GM12892 (cell line): Measurements from ENCODE around the gene SLC4A2.

ENCODE experiments used
- DNase-seq: peaks from one replicate; pipeline ENCODE4 v3.0.0; 2011; ENCODE audit not compliant: insufficient read length
- FAIRE-seq: peaks from 2 replicates; lab custom pipeline; 2011; peaks lifted over from hg19 to GRCh38; lab: Jason Lieb, UNC
- POLR2A ChIP-seq: IDR thresholded peaks from 2 replicates; pipeline ENCODE4 v1.6.1; 2011; ENCODE audit warnings: low read depth, low read length, control low read depth
- POLR2AphosphoS5 ChIP-seq: IDR thresholded peaks from 2 replicates; pipeline ENCODE4 v1.6.1; 2011; ENCODE audit warnings: low read depth, low read length, control low read depth
- TAF1 ChIP-seq: IDR thresholded peaks from 2 replicates; pipeline ENCODE4 v1.6.1; 2011; ENCODE audit warnings: low read depth, mild to moderate bottlenecking, control low read depth, low read length, borderline replicate concordance

The SLC4A2 gene

DNA sequence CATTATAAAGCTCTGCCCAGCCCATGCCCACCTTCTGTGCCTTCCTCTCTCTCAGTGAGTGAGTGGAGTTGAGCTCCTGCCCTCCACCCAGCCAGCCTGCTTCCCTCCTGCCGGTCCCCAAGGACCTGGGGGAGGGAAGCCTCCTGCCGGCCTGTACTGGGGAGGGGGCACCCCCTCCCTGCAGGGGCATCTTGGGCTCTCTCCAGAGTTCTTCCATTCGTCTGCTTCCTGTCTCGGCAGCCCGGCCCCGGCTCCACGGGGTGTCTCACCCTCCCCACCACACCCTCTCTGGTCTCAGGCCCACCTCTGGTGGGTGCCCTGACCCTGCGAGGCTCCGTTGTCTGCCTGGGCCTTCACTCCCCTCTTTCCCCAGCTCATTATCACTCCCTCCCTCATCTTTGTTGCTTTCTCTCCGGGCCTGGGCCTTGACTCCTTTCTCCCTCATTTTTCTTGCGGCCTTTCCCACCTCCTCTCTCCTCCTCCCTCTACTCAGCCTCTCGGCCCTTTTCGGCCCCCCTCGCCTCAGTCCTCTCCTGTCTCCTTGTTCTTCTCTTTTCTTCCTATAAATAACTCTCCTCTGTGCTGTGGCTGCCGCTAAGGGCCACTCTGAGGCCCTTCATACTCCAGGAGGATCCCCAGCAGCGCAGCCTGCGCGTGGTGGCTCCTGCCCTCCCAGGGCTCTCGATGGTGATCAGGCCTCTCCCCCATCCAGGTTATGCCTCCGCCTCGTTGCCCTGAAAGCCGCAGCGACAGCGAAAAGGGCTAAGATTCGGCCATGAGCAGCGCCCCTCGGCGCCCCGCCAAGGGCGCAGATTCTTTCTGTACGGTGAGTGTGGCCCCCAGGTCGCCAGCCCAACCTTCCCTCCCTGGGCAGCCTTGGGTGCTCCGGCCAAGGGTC, 2.1 kb downstream of the SLC4A2 start:
- no peak for TF ChIP-seq TAF1
- TF ChIP-seq POLR2A = no peak
- no peak for TF ChIP-seq POLR2AphosphoS5
- DNase-seq (no peak), FAIRE-seq (no peak)

DNA sequence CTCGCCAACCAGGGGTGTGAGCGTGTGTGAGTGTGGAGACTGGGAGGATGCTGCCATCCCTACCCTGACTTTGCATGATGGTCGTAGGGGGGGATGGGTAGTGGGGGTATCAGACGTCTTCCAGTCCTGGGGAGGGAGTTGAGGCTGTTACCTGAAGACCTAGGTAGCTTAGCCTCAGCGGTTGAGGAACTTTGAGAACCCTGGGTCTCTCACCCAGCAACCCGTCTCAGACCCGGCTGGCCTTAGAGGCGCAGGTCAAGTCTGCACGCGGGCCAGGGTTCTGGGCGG, 2.7 kb downstream of the SLC4A2 start:
- FAIRE-seq (no peak), DNase-seq (no peak)
- TF ChIP-seq TAF1 (no peak), POLR2A (no peak), POLR2AphosphoS5 (no peak)

DNA sequence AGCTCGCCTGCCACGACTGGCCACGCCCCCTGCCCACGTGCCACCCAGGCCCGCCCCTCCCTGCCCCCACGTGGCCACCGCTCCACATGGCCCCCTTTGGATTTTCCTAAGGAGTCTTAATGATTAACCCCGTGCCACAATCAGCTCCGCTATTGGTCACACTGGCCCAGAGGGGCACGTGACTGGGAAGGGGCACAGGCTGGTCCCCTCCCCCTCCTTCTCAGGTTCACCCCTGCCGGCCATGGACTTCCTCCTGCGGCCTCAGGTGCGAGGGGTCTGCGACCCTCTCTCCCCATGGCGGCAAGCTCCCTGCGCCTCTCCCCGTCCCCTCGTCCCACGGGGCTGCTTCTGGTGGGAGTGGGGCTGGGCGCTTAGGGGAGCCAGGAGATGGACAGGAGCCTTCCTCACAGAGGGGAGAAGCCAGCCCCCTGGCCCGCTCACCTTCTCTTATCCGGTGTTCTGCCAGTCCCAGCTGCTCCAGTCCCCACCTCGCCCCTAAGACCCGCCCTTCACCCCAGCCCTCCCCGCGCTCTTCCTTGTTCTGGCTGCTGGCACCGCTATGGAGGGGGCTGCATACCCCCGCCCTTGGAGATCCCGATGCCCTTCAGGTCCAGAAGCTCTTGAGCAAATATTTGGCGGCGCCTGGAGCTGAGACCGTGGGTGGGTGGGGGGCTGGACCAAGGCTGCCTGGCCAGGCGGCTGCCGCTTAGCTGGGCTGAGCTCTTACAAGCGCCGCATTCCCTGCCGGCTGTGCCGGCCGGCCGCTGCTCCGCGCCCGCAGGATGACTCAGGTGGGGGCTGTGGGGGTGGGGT, 3.2 kb downstream of the SLC4A2 start:
- DNase-seq (no peak), FAIRE-seq (no peak)
- TF ChIP-seq POLR2AphosphoS5 (no peak), POLR2A (no peak)

DNA sequence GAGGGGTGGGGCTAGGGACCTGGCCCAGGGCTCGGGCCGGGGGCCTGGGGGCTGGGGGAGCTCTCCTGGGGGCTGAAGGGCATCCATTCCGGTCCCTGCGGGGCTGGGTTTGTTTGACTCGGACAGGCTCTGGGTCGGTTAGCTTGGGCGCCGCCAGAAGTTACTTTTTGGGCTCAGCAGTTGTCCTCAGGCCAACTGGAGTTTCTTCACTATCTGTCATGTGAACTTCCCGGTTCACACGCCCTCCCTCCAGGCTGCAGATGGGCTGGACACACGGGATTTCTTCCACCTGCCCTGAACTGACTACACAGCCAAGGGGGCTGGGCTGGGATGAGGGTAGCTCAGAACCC, 3.8 kb downstream of the SLC4A2 start:
- DNase-seq (no peak), FAIRE-seq (no peak)
- TF ChIP-seq TAF1 = no peak
- no peak for TF ChIP-seq POLR2A
- TF ChIP-seq POLR2AphosphoS5 = no peak

DNA sequence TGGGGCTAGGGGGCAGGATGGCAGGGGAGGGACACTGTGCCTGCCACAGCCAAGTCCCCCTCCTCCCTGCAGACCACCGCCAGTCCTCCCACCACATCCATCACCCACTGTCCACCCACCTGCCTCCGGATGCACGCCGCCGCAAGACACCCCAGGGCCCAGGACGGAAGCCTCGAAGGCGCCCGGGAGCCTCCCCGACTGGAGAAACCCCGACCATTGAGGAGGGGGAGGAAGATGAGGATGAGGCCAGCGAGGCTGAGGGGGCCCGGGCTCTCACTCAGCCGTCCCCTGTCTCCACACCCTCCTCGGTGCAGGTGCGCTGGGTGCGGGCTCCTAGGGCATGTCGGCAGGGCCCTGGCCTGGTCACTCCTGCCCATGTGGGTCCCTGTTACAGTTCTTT, 5.1 kb downstream of the SLC4A2 start:
- TF ChIP-seq TAF1 (no peak), POLR2AphosphoS5 (no peak), POLR2A (no peak)
- no peak for FAIRE-seq
- no peak for DNase-seq

DNA sequence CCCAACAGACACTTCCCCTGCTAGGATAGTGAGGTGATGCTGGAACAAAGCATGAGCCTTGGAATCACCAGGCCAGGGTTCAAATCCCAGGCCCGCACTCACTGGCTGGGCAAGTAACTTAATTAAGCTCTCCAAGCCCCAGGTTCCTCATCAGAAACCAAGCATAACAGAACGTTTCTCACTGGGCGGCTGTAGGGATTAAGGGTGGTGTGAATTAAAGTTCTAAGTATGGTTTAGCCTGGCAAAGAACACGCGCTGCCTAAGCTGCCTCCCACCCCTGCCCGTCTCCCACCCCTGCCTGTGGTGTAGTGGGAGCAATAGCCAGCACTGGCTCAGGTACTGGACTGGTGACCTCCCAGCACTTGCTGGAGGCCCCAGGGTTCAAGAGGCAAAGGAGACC, 5.6 kb downstream of the SLC4A2 start:
- no peak for FAIRE-seq
- no peak for DNase-seq
- no peak for TF ChIP-seq TAF1
- TF ChIP-seq POLR2AphosphoS5 = no peak
- TF ChIP-seq POLR2A = no peak

DNA sequence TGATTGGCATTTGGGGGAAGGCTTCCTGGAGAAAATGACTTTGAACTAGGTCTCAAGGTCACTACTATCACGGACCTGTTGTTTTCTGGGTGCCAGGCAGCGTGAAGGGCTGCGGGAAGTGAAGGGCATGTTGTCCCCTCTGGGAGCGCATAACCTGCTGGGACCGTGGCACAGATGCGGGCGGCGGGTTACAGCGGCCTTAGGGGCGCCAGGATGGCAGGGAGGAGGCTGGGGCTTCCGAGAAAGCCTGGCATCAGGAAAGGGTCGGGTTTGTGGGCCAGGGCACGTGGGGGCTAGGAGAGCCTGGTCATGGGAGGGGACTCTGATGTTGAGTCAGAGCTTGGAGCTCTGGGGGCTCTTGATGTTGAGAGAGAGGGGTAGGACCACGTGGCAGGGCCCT, 6.1 kb downstream of the SLC4A2 start:
- DNase-seq (no peak), FAIRE-seq (no peak)
- no peak for TF ChIP-seq POLR2A
- no peak for TF ChIP-seq TAF1
- TF ChIP-seq POLR2AphosphoS5 = no peak

DNA sequence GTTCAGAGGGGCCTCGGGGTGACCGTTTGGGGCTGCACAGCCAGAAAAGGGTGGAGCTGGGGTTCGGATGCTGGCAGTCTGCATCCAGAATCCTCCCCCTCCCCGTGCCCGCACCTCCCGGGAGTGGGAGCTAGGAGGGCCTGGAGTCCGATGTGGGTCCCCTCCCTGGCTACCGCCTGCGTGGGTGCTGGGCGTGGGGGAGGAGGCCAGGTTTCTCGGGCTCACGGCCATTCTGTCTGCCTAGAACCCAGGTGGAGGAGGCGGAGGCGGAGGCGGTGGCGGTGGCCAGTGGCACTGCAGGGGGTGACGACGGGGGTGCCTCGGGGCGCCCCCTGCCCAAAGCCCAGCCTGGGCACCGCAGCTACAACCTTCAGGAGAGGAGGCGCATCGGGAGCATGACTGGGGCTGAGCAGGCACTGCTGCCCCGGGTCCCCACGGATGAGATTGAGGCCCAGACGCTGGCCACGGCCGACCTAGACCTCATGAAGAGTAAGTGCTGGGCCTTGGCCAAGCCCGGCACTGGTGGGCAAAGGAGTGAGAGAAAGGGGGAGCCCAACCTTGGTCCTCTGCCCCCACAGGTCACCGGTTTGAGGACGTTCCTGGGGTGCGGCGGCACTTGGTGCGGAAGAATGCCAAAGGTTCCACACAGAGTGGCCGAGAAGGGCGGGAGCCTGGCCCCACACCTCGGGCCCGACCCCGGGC, 7.0 kb downstream of the SLC4A2 start:
- FAIRE-seq = no peak
- TF ChIP-seq POLR2AphosphoS5 (no peak), POLR2A (no peak), TAF1 (no peak)

DNA sequence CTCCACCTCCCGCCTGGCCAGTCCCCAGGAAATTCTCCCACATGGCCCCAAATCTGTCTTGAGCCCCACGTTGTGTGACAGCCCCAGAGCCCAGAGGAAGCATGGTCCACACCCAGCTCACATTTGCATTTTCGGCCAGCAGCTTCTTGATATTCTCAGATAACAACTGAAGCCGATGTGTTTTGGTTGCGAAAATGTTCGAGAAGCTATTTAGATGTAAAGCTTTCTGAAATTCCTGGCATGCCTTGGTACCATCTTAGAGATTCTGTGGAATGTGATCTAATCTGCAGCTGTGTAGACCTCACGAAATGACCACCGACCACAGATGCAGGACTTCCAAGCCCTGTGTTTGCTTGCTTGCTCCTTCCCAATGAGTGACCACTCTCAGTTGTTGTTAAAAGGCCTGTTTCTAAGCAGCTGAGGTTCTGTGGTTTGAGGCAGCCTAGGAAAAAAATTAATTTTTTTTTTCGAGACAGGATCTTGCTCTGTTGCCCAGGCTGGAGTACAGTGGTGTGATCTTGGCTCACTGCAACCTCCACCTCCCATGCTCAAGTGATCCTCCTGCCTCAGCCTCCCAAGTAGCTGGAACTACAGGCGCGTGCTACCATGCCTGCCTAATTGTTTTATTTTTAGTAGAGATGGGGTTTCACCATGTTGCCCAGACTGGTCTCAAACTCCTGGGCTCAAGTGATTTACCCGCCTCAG, 8.8 kb downstream of the SLC4A2 start:
- TF ChIP-seq POLR2AphosphoS5 = no peak
- TF ChIP-seq POLR2A = no peak
- no peak for TF ChIP-seq TAF1
- DNase-seq = no peak

More for the DNA sequence above, 7.0 kb downstream of the SLC4A2 start:
- no peak for DNase-seq

DNA sequence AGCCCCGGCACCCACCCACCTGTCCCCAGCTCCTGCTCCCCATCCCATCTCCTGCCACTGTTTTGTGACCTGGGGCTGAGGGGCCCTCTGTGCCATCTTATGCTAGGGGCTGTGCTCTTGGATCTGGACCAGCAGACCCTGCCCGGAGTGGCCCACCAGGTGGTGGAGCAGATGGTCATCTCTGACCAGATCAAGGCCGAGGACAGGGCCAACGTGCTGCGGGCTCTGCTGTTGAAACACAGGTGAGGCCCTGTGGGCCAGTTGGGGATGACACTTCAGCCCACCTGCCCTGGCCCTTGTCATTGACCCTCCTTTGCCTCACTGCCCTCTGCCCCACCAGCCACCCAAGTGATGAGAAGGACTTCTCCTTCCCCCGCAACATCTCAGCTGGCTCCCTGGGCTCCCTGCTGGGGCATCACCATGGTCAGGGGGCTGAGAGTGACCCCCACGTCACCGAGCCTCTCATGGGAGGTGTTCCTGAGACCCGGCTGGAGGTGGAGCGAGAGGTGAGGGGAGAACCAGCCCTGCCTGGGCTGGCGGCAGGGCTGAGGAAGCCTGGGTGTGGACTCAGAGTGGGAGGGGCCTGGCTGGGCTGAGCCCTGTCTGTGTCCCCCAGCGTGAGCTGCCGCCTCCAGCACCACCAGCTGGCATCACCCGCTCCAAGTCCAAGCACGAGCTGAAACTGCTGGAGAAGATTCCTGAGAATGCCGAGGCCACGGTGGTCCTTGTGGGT, 10.6 kb downstream of the SLC4A2 start:
- no peak for FAIRE-seq
- TF ChIP-seq TAF1 (no peak), POLR2A (no peak), POLR2AphosphoS5 (no peak)
- DNase-seq = no peak

More for the DNA sequence above, 8.8 kb downstream of the SLC4A2 start:
- no peak for FAIRE-seq
